GM12878 (cell line): ENCODE data around the gene ZIC1. TPM values are rescaled to one million over a fixed set of nuclear protein-coding genes. Genes with fewer than 3 reads are reported as not detected.

ENCODE experiments used
- ATAC-seq: fragments of 200-7000 bp; cut with Tn5 transposase; 3 replicates; pipeline ENCODE4 v1.9.1; 2020; ENCODE audit warnings: mild to moderate bottlenecking, moderate library complexity
- BruUV-seq: library from RNA; stranded (reverse); fragments of 400-500 nt; replicated peaks from 2 replicates; lab custom pipeline; 2021; lab: Mats Ljungman, UMichigan
- CTCF ChIA-PET: fragments of 300-600 bp; sonication (Branson Sonifier 250); formaldehyde crosslinking; extraction: SDS; loops from one replicate; lab custom pipeline; 2021; ENCODE audit warnings: inconsistent platforms; lab: Yijun Ruan, JAX
- POLR2A ChIA-PET: fragments of 350-600 bp; formaldehyde crosslinking; extraction: SDS; loops from one replicate; lab custom pipeline; 2021; ENCODE audit warnings: inconsistent platforms; lab: Charles Lee
- RAD21 ChIA-PET: fragments of 300-600 bp; sonication (Branson Sonifier 250); formaldehyde crosslinking; loops from one replicate; lab custom pipeline; 2023; ENCODE audit warnings: antibody characterized with exemption; ENCODE audit not compliant: unreplicated experiment; lab: Charles Lee
- SMC1A ChIA-PET: fragments of 300-600 bp; sonication (Branson Sonifier 250); formaldehyde crosslinking; loops from one replicate; lab custom pipeline; 2023; ENCODE audit not compliant: unreplicated experiment, uncharacterized antibody; lab: Charles Lee
- DNase-seq: peaks from one replicate; pipeline ENCODE4 v3.0.0-alpha.2; 2011; ENCODE audit warnings: low read depth, low spot score
- FAIRE-seq: peaks from 3 replicates; lab custom pipeline; 2011; peaks lifted over from hg19 to GRCh38; lab: Jason Lieb, UNC
- H2AFZ ChIP-seq: 2 replicates; pipeline ENCODE4 v1.6.0; 2011; ENCODE audit warnings: low read depth, low read length, control low read depth; ENCODE audit not compliant: control insufficient read depth
- H3K27ac ChIP-seq: 2 replicates; pipeline ENCODE4 v1.5.1; 2011; ENCODE audit warnings: control low read depth; ENCODE audit not compliant: control insufficient read depth, insufficient read depth
- H3K27me3 ChIP-seq, 2 experiments: replicated peaks in 1 of 2; 2 replicates each; pipeline versions ENCODE4 v1.6.0 to v1.6.1; 2011; ENCODE audit warnings: low read length in 1 of 2; ENCODE audit not compliant: control insufficient read depth in 2 of 2, insufficient read depth in 2 of 2
- H3K36me3 ChIP-seq, 2 experiments: 2 replicates each; pipeline ENCODE4 v1.5.1; 2011; ENCODE audit warnings: low read length in 1 of 2; ENCODE audit not compliant: control insufficient read depth in 2 of 2, insufficient read depth in 2 of 2
- H3K4me1 ChIP-seq: 2 replicates; pipeline ENCODE4 v1.6.1; 2011; ENCODE audit warnings: mild to moderate bottlenecking, low read length, moderate library complexity, mixed read lengths; ENCODE audit not compliant: control insufficient read depth, insufficient read depth
- H3K4me2 ChIP-seq: 2 replicates; pipeline ENCODE4 v1.6.0; 2011; ENCODE audit warnings: control low read depth; ENCODE audit not compliant: control insufficient read depth, insufficient read depth
- H3K4me3 ChIP-seq: fragments of 200-600 bp; sonication (generic); 2 replicates; pipeline ENCODE4 v1.5.1; 2016
- H3K79me2 ChIP-seq: 2 replicates; pipeline ENCODE4 v1.6.0; 2011; ENCODE audit warnings: low read length; ENCODE audit not compliant: control insufficient read depth, insufficient read depth
- H3K9ac ChIP-seq: 2 replicates; pipeline ENCODE4 v1.8.0; 2011; ENCODE audit warnings: low read length, control low read depth, mixed read lengths; ENCODE audit not compliant: control insufficient read depth, insufficient read depth
- H3K9me3 ChIP-seq: replicated peaks from 3 replicates; pipeline ENCODE4 v1.5.1; 2011; ENCODE audit warnings: mild to moderate bottlenecking, low read length; ENCODE audit not compliant: control insufficient read depth, insufficient read depth
- H4K20me1 ChIP-seq: 2 replicates; pipeline ENCODE4 v1.6.0; 2011; ENCODE audit not compliant: control insufficient read depth, insufficient read depth
- CHD1 ChIP-seq: IDR thresholded peaks from 2 replicates; pipeline ENCODE4 v1.6.1; 2012; ENCODE audit warnings: low read depth, low read length, improper control_type of control experiment
- ESRRA ChIP-seq: IDR thresholded peaks from 2 replicates; pipeline ENCODE4 v1.6.1; 2012; ENCODE audit warnings: mild to moderate bottlenecking, low read length, improper control_type of control experiment
- FOS ChIP-seq: IDR thresholded peaks from 3 replicates; pipeline ENCODE4 v1.6.1; 2011; ENCODE audit warnings: borderline replicate concordance; ENCODE audit not compliant: insufficient read length; ENCODE audit errors: extremely low read depth
- JUND ChIP-seq: IDR thresholded peaks from 2 replicates; pipeline ENCODE4 v1.6.1; 2012; ENCODE audit warnings: low read depth, mild to moderate bottlenecking, low read length, improper control_type of control experiment, moderate library complexity
- MEF2A ChIP-seq: IDR thresholded peaks from 2 replicates; pipeline ENCODE4 v1.6.1; 2011; ENCODE audit warnings: low read depth, mild to moderate bottlenecking, low read length, moderate library complexity; ENCODE audit not compliant: insufficient read depth
- NFXL1 ChIP-seq: fragments of 450-650 bp; IDR thresholded peaks from 2 replicates; pipeline ENCODE4 v1.6.1; 2017; ENCODE audit warnings: antibody characterized with exemption, mild to moderate bottlenecking, borderline replicate concordance
- SMAD5 ChIP-seq: IDR thresholded peaks from 2 replicates; pipeline ENCODE4 v1.6.1; 2016; ENCODE audit warnings: antibody characterized with exemption, low read depth
- SMARCA5 ChIP-seq: fragments of 450-650 bp; IDR thresholded peaks from 2 replicates; pipeline ENCODE4 v1.6.1; 2017; ENCODE audit warnings: mild to moderate bottlenecking
- TCF12 ChIP-seq: IDR thresholded peaks from 2 replicates; pipeline ENCODE4 v1.6.1; 2011; ENCODE audit warnings: low read depth, mild to moderate bottlenecking, low read length
- ZSCAN29 ChIP-seq: fragments of 450-650 bp; IDR thresholded peaks from 2 replicates; pipeline ENCODE4 v1.6.1; 2017; ENCODE audit warnings: mild to moderate bottlenecking, moderate library complexity
- WGBS: methylation state at CpG from one replicate; pipeline ENCODE4 v1.1.6; 2016; ENCODE audit warnings: low lambda C conversion rate; ENCODE audit not compliant: insufficient replicate concordance, insufficient coverage; ENCODE audit errors: missing lambda C conversion rate; 5-methylcytosine and 5-hydroxymethylcytosine counted together
- in situ Hi-C: fragments of 300-500 bp; cut with MboI; formaldehyde crosslinking; loops from 9 replicates; pipeline ENCODE4 v1.14.3; 2018; ENCODE audit warnings: mixed read lengths
- intact Hi-C: fragments of 100-400 bp; cut with micrococcal nuclease; formaldehyde crosslinking; loops from one replicate; pipeline ENCODE4 v1.14.2; 2022; ENCODE audit not compliant: unreplicated experiment
- polyA plus RNA-seq, 11 experiments: library from polyadenylated mRNA; depleted of rRNA in 4 of 11; unstranded in 6 of 11; stranded (reverse) in 5 of 11; fragments of >200 nt; fragmentation: Nextera tagmentation in 4 of 11; fragmentation: Illumina TruSeq in 1 of 11; extraction: Ambion mirVana in 4 of 11; extraction: Trizol in 1 of 11; gene quantifications; 1 replicate in 1 of 11; 2 replicates in 10 of 11; pipeline versions ENCODE4 v1.2.1 to v1.2.3, GENCODE V29; 2011 to 2016; ENCODE audit warnings: inconsistent platforms in 2 of 11, missing spikeins in 2 of 11, low read depth in 1 of 11
- total RNA-seq, 4 experiments: library from RNA; depleted of rRNA in 3 of 4; stranded (reverse); fragments of >200 nt in 3 of 4; fragmentation: Illumina TruSeq in 1 of 4; extraction: Trizol in 1 of 4; gene quantifications; 2 replicates each; pipeline versions ENCODE4 v1.2.1 to v1.2.3, GENCODE V29; 2013 to 2021
- TF ChIP-seq, protein P1 (sequence below): IDR thresholded peaks from 2 replicates; pipeline ENCODE4 v1.6.1; 2012; ENCODE audit warnings: low read length, inconsistent platforms
- TF ChIP-seq, protein P2 (sequence below), 3 experiments: IDR thresholded peaks in 2 of 3; conservative IDR thresholded peaks in 1 of 3; 2 replicates each; pipeline ENCODE4 v1.5.1; 2011; ENCODE audit warnings: low read depth in 3 of 3, low read length in 3 of 3, mild to moderate bottlenecking in 3 of 3, control low read depth in 2 of 3, moderate library complexity in 2 of 3, inconsistent platforms in 1 of 3, mixed read lengths in 1 of 3; ENCODE audit not compliant: control insufficient read depth in 2 of 3, insufficient read depth in 1 of 3; ENCODE audit errors: extremely low read depth in 1 of 3
- TF ChIP-seq, protein P3 (sequence below): IDR thresholded peaks from 2 replicates; pipeline ENCODE4 v1.6.1; 2011; ENCODE audit warnings: borderline replicate concordance, low read depth, mild to moderate bottlenecking, moderate library complexity, mixed read lengths, low read length; ENCODE audit not compliant: insufficient read depth; ENCODE audit errors: extremely low read length

The ZIC1 gene
- total and polyA plus RNA-seq, 10 of the 15 experiments (the other 5 are each of a cell fraction or from before 2014, with no cell fraction given): not detected

DNA sequence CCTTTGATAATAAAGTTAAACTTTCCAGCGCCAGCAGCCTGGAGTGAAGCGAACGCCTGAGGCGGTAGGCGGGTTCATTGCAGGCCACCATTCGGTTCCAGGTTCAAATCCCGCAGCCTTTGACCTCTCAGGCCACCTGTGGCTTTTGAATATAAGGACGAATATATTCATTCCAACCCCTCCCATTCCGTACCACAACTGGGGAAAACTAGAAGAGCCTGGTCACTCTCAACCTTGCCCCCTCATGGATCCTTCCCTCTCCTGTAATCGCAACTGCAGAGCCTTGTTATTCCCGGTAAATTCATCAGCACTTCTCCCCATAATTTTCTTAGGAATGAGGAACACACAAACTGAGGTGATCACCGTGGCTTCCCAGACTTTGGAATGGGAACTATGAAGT is 38.0 kb upstream of the ZIC1 start:
- Histone ChIP-seq H4K20me1 (no peaks in the 10 kb centered on the region), H3K4me1 (no peaks in the 10 kb centered on the region), H3K27me3 (peaks cover 3 to 30% of the 10 kb centered on the region in 2 experiments), H3K4me3 (no peak overlapping the region), H3K27ac (no peak overlapping the region), H3K36me3 (no peaks in the 10 kb centered on the region), H3K79me2 (no peaks in the 10 kb centered on the region), H3K4me2 (no peak overlapping the region), H3K9ac (no peak overlapping the region), H2AFZ (no peak overlapping the region), H3K9me3 (no peaks in the 10 kb centered on the region; the same call in 2 of the 3 replicates)
- no peak for TF ChIP-seq ESRRA
- no peak for TF ChIP-seq SMARCA5
- TF ChIP-seq, protein P1, sequence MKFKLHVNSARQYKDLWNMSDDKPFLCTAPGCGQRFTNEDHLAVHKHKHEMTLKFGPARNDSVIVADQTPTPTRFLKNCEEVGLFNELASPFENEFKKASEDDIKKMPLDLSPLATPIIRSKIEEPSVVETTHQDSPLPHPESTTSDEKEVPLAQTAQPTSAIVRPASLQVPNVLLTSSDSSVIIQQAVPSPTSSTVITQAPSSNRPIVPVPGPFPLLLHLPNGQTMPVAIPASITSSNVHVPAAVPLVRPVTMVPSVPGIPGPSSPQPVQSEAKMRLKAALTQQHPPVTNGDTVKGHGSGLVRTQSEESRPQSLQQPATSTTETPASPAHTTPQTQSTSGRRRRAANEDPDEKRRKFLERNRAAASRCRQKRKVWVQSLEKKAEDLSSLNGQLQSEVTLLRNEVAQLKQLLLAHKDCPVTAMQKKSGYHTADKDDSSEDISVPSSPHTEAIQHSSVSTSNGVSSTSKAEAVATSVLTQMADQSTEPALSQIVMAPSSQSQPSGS: no peak
- TF ChIP-seq MEF2A: no peak
- TF ChIP-seq CHD1: no peak
- TF ChIP-seq FOS: no peak
- no peak for TF ChIP-seq ZSCAN29
- TF ChIP-seq, protein P2, sequence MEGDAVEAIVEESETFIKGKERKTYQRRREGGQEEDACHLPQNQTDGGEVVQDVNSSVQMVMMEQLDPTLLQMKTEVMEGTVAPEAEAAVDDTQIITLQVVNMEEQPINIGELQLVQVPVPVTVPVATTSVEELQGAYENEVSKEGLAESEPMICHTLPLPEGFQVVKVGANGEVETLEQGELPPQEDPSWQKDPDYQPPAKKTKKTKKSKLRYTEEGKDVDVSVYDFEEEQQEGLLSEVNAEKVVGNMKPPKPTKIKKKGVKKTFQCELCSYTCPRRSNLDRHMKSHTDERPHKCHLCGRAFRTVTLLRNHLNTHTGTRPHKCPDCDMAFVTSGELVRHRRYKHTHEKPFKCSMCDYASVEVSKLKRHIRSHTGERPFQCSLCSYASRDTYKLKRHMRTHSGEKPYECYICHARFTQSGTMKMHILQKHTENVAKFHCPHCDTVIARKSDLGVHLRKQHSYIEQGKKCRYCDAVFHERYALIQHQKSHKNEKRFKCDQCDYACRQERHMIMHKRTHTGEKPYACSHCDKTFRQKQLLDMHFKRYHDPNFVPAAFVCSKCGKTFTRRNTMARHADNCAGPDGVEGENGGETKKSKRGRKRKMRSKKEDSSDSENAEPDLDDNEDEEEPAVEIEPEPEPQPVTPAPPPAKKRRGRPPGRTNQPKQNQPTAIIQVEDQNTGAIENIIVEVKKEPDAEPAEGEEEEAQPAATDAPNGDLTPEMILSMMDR (IDR thresholded peaks at IDR 0.05 in 2 of 3, conservative IDR thresholded peaks at IDR 0.05 in 1 of 3; ENCODE audit: control insufficient read depth in 2 of 3, extremely low read depth in 1 of 3, insufficient read depth in 1 of 3, low read depth in 3 of 3, low read length in 3 of 3): no peak
- no peak for TF ChIP-seq TCF12
- TF ChIP-seq, protein P3, sequence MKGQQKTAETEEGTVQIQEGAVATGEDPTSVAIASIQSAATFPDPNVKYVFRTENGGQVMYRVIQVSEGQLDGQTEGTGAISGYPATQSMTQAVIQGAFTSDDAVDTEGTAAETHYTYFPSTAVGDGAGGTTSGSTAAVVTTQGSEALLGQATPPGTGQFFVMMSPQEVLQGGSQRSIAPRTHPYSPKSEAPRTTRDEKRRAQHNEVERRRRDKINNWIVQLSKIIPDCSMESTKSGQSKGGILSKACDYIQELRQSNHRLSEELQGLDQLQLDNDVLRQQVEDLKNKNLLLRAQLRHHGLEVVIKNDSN: no peak
- TF ChIP-seq SMAD5: no peak
- TF ChIP-seq NFXL1: no peak
- no peak for TF ChIP-seq JUND
- POLR2A ChIA-PET: interaction anchor here (0.6 kb wide), 1 partner anchor 69 kb away, joined by 6 read pairs; no protein-coding TSS in a partner anchor
- BruUV-seq: no TSS peak
- CTCF ChIA-PET: interaction anchor here (0.6 kb wide), 1 partner anchor 706 kb away, joined by 3 read pairs; no protein-coding TSS in a partner anchor
- no peak for ATAC-seq
- 36% methylated on average over 12 of the region's 12 CpGs for WGBS
- FAIRE-seq: no peak
- in situ Hi-C loops: no loop called here
- RAD21 ChIA-PET: no interaction called here
- SMC1A ChIA-PET: no interaction called here
- intact Hi-C loops: no loop called here
- no peak for DNase-seq
